ENCODE results near the gene ZNF549. TPM values are rescaled to one million over a fixed set of nuclear protein-coding genes. Genes with fewer than 3 reads are reported as not detected.

The ZNF549 gene
- total and polyA plus RNA-seq, 10 of the 15 experiments (the other 5 are each of a cell fraction or from before 2014, with no cell fraction given) = 0.73 to 4.0 (median 2.3) TPM

- TF ChIP-seq, protein P1, sequence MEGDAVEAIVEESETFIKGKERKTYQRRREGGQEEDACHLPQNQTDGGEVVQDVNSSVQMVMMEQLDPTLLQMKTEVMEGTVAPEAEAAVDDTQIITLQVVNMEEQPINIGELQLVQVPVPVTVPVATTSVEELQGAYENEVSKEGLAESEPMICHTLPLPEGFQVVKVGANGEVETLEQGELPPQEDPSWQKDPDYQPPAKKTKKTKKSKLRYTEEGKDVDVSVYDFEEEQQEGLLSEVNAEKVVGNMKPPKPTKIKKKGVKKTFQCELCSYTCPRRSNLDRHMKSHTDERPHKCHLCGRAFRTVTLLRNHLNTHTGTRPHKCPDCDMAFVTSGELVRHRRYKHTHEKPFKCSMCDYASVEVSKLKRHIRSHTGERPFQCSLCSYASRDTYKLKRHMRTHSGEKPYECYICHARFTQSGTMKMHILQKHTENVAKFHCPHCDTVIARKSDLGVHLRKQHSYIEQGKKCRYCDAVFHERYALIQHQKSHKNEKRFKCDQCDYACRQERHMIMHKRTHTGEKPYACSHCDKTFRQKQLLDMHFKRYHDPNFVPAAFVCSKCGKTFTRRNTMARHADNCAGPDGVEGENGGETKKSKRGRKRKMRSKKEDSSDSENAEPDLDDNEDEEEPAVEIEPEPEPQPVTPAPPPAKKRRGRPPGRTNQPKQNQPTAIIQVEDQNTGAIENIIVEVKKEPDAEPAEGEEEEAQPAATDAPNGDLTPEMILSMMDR (IDR thresholded peaks at IDR 0.05 in 2 of 3, conservative IDR thresholded peaks at IDR 0.05 in 1 of 3; ENCODE audit: control insufficient read depth in 2 of 3, extremely low read depth in 1 of 3, insufficient read depth in 1 of 3, low read depth in 3 of 3, low read length in 3 of 3) = peak in 2 of 3 experiments; percentile 20 to 38; a peak in 2 of 6 replicates
- TF ChIP-seq NRF1 (conservative IDR thresholded peaks at IDR 0.05; ENCODE audit: low read depth, low read length) (no peak), SMAD1 (IDR thresholded peaks at IDR 0.05; ENCODE audit: low read depth, partially characterized antibody) (no peak), IRF5 (IDR thresholded peaks at IDR 0.05; ENCODE audit: borderline replicate concordance) (no peak), PAX5 (IDR thresholded peaks at IDR 0.05; ENCODE audit: borderline replicate concordance, low read depth, low read length) (no peak)
Measured at GRCh38 chr19:57578487-57579205, 51.5 kb downstream of the ZNF549 start, which contains the start of gene ZNF416 (continued).

- ChIA-PET RAD21 (ENCODE audit: unreplicated experiment) (no interaction called here), SMC1A (ENCODE audit: uncharacterized antibody, unreplicated experiment) (no interaction called here), POLR2A (no interaction called here), CTCF (no interaction called here)
- Histone ChIP-seq H3K4me3 (0 out of 2 replicates have a peak overlapping the region, but pooled peaks have one; percentile 77), H3K27ac (ENCODE audit: control insufficient read depth, insufficient read depth) (no peak overlapping the region), H3K4me1 (ENCODE audit: control insufficient read depth, insufficient read depth, low read length) (peaks cover 6% of the 10 kb centered on the region; the same call in 1 of the 2 replicates), H3K79me2 (ENCODE audit: control insufficient read depth, insufficient read depth, low read length) (peaks cover 3% of the 10 kb centered on the region), H3K4me2 (ENCODE audit: control insufficient read depth, insufficient read depth) (peak overlapping the region; percentile 92), H3K9ac (ENCODE audit: control insufficient read depth, insufficient read depth, low read length) (no peak overlapping the region), H3K27me3 (replicated peaks in 1 of 2; ENCODE audit: control insufficient read depth in 2 of 2, insufficient read depth in 2 of 2, low read length in 1 of 2) (no peaks in the 10 kb centered on the region), H4K20me1 (ENCODE audit: control insufficient read depth, insufficient read depth) (no peaks in the 10 kb centered on the region), H2AFZ (ENCODE audit: control insufficient read depth, low read depth, low read length) (peak overlapping the region; percentile 90), H3K36me3 (ENCODE audit: control insufficient read depth in 2 of 2, insufficient read depth in 2 of 2, low read length in 1 of 2) (no peaks in the 10 kb centered on the region), H3K9me3 (replicated peaks; ENCODE audit: control insufficient read depth, insufficient read depth, low read length) (peaks cover 36% of the 10 kb centered on the region)
- TF ChIP-seq IRF5 (IDR thresholded peaks at IDR 0.05; ENCODE audit: borderline replicate concordance) (no peak), RAD21 (IDR thresholded peaks at IDR 0.05; ENCODE audit: insufficient read depth, low read depth, low read length) (no peak), STAT3 (IDR thresholded peaks at IDR 0.05; ENCODE audit: low read depth, low read length) (no peak), RELA (IDR thresholded peaks at IDR 0.05; ENCODE audit: borderline replicate concordance, partially characterized antibody) (no peak), FOXK2 (IDR thresholded peaks at IDR 0.05) (no peak), SREBF1 (IDR thresholded peaks at IDR 0.05; ENCODE audit: low read length) (no peak), ZSCAN29 (IDR thresholded peaks at IDR 0.05) (no peak), IKZF2 (IDR thresholded peaks at IDR 0.05) (no peak), EED (IDR thresholded peaks at IDR 0.05; ENCODE audit: low read depth) (no peak), ASH2L (IDR thresholded peaks at IDR 0.05; ENCODE audit: borderline replicate concordance, low read depth) (no peak)
- TF ChIP-seq, protein P2, sequence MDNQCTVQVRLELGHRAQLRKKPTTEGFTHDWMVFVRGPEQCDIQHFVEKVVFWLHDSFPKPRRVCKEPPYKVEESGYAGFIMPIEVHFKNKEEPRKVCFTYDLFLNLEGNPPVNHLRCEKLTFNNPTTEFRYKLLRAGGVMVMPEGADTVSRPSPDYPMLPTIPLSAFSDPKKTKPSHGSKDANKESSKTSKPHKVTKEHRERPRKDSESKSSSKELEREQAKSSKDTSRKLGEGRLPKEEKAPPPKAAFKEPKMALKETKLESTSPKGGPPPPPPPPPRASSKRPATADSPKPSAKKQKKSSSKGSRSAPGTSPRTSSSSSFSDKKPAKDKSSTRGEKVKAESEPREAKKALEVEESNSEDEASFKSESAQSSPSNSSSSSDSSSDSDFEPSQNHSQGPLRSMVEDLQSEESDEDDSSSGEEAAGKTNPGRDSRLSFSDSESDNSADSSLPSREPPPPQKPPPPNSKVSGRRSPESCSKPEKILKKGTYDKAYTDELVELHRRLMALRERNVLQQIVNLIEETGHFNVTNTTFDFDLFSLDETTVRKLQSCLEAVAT (IDR thresholded peaks at IDR 0.05) = no peak
- no peak for FAIRE-seq
- ATAC-seq = no peak
- BruUV-seq (replicated peaks) = no TSS peak
- DNase-seq (ENCODE audit: low read depth, low spot score) = no peak
- 94% methylated on average over 12 of the region's 21 CpGs for WGBS (ENCODE audit: insufficient coverage, insufficient replicate concordance, low lambda C conversion rate, missing lambda C conversion rate)
- in situ Hi-C loops (cut with MboI) (no loop called here), intact Hi-C loops (cut with micrococcal nuclease; ENCODE audit: unreplicated experiment) (no loop called here)
Measured at GRCh38 chr19:57583104-57583520, 56.0 kb downstream of the ZNF549 start.

Data from GM12878 (cell line).